Measurements from ENCODE around the gene AMELY.
"Not testable (repeated sequence)": the region's sequence is repeated elsewhere in the genome, so short reads cannot be mapped to it uniquely, and the experiment has no call there.

The AMELY gene

GRCh38 chrY:6911253-6911881, at the start of gene AMELY:
AMELY (minus strand) TSS chrY:6911752; CDS start chrY:6872608, 39,144 bp downstream.
- no peak for DNase-seq (ENCODE audit: low read depth in 1 of 2, low spot score in 1 of 2)

- DNase-seq (ENCODE audit: low read depth in 1 of 2, low spot score in 1 of 2): no peak
Measured at GRCh38 chrY:6949947-6950346, 38.4 kb upstream of the AMELY start.

GRCh38 chrY:6948378-6948777, 36.8 kb upstream of the AMELY start:
- DNase-seq (ENCODE audit: low read depth in 1 of 2, low spot score in 1 of 2): no peak

GRCh38 chrY:6947695-6948094, 36.1 kb upstream of the AMELY start:
- DNase-seq (ENCODE audit: low read depth in 1 of 2, low spot score in 1 of 2): no peak

GRCh38 chrY:6935497-6935896, 23.9 kb upstream of the AMELY start:
- no peak for DNase-seq (ENCODE audit: low read depth in 1 of 2, low spot score in 1 of 2)

- DNase-seq (ENCODE audit: low read depth in 1 of 2, low spot score in 1 of 2): no peak
Measured at GRCh38 chrY:6931779-6932396, 20.3 kb upstream of the AMELY start.

GRCh38 chrY:6929237-6929636, 17.7 kb upstream of the AMELY start:
- DNase-seq (ENCODE audit: low read depth in 1 of 2, low spot score in 1 of 2): no peak

GRCh38 chrY:6928265-6928664, 16.7 kb upstream of the AMELY start:
- no peak for DNase-seq (ENCODE audit: low read depth in 1 of 2, low spot score in 1 of 2)

- no peak for DNase-seq (ENCODE audit: low read depth in 1 of 2, low spot score in 1 of 2)
Measured at GRCh38 chrY:6921061-6921460, 9.5 kb upstream of the AMELY start.

- no peak for DNase-seq (ENCODE audit: low read depth in 1 of 2, low spot score in 1 of 2)
Measured at GRCh38 chrY:6913362-6913761, 1.8 kb upstream of the AMELY start.

GRCh38 chrY:6910372-6911252, 940 bp downstream of the AMELY start, which contains the start of gene TBL1Y:
TBL1Y (plus strand) TSS chrY:6910697; CDS start chrY:7025085, 114,388 bp downstream.
- no peak for DNase-seq (ENCODE audit: low read depth in 1 of 2, low spot score in 1 of 2)

GRCh38 chrY:6909856-6910255, 1.7 kb downstream of the AMELY start:
- DNase-seq (ENCODE audit: low read depth in 1 of 2, low spot score in 1 of 2): no peak

- DNase-seq (ENCODE audit: low read depth in 1 of 2, low spot score in 1 of 2): no peak
Measured at GRCh38 chrY:6909118-6909521, 2.4 kb downstream of the AMELY start.

- DNase-seq (ENCODE audit: low read depth in 1 of 2, low spot score in 1 of 2): not testable (repeated sequence)
Measured at GRCh38 chrY:6908021-6908420, 3.5 kb downstream of the AMELY start.

- DNase-seq (ENCODE audit: low read depth in 1 of 2, low spot score in 1 of 2): no peak
Measured at GRCh38 chrY:6907591-6907990, 4.0 kb downstream of the AMELY start.

GRCh38 chrY:6902116-6902515, 9.4 kb downstream of the AMELY start:
- not testable (repeated sequence) for DNase-seq (ENCODE audit: low read depth in 1 of 2, low spot score in 1 of 2)

GRCh38 chrY:6895236-6895635, 16.3 kb downstream of the AMELY start:
- no peak for DNase-seq (ENCODE audit: low read depth in 1 of 2, low spot score in 1 of 2)

GRCh38 chrY:6894496-6894895, 17.1 kb downstream of the AMELY start:
- no peak for DNase-seq (ENCODE audit: low read depth in 1 of 2, low spot score in 1 of 2)

GRCh38 chrY:6849384-6849783, 62.2 kb downstream of the AMELY start:
- no peak for DNase-seq (ENCODE audit: low read depth in 1 of 2, low spot score in 1 of 2)

- DNase-seq (ENCODE audit: low read depth in 1 of 2, low spot score in 1 of 2): not testable (repeated sequence)
Measured at GRCh38 chrY:6842650-6843049, 68.9 kb downstream of the AMELY start.
